Measurements from ENCODE around the gene ATRAID.

GRCh38 chr2:27178469-27178868, 33.4 kb upstream of the ATRAID start:
- TF ChIP-seq ELF4 (IDR thresholded peaks at IDR 0.05) (no peak), TARDBP (IDR thresholded peaks at IDR 0.05) (no peak), FOXM1 (IDR thresholded peaks at IDR 0.05; ENCODE audit: borderline replicate concordance) (no peak), NFRKB (IDR thresholded peaks at IDR 0.05) (no peak), SP1 (IDR thresholded peaks at IDR 0.05) (no peak), HDGF (IDR thresholded peaks at IDR 0.05; ENCODE audit: borderline replicate concordance) (no peak), BHLHE40 (IDR thresholded peaks at IDR 0.05; ENCODE audit: borderline replicate concordance) (no peak), L3MBTL2 (conservative IDR thresholded peaks at IDR 0.05) (no peak)

All from HEK293T (cell line).